ENCODE results near the gene FBXO41.

FBXO41 gene, protein sequence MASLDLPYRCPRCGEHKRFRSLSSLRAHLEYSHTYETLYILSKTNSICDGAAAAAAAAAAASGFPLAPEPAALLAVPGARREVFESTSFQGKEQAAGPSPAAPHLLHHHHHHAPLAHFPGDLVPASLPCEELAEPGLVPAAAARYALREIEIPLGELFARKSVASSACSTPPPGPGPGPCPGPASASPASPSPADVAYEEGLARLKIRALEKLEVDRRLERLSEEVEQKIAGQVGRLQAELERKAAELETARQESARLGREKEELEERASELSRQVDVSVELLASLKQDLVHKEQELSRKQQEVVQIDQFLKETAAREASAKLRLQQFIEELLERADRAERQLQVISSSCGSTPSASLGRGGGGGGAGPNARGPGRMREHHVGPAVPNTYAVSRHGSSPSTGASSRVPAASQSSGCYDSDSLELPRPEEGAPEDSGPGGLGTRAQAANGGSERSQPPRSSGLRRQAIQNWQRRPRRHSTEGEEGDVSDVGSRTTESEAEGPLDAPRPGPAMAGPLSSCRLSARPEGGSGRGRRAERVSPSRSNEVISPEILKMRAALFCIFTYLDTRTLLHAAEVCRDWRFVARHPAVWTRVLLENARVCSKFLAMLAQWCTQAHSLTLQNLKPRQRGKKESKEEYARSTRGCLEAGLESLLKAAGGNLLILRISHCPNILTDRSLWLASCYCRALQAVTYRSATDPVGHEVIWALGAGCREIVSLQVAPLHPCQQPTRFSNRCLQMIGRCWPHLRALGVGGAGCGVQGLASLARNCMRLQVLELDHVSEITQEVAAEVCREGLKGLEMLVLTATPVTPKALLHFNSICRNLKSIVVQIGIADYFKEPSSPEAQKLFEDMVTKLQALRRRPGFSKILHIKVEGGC

DNA sequence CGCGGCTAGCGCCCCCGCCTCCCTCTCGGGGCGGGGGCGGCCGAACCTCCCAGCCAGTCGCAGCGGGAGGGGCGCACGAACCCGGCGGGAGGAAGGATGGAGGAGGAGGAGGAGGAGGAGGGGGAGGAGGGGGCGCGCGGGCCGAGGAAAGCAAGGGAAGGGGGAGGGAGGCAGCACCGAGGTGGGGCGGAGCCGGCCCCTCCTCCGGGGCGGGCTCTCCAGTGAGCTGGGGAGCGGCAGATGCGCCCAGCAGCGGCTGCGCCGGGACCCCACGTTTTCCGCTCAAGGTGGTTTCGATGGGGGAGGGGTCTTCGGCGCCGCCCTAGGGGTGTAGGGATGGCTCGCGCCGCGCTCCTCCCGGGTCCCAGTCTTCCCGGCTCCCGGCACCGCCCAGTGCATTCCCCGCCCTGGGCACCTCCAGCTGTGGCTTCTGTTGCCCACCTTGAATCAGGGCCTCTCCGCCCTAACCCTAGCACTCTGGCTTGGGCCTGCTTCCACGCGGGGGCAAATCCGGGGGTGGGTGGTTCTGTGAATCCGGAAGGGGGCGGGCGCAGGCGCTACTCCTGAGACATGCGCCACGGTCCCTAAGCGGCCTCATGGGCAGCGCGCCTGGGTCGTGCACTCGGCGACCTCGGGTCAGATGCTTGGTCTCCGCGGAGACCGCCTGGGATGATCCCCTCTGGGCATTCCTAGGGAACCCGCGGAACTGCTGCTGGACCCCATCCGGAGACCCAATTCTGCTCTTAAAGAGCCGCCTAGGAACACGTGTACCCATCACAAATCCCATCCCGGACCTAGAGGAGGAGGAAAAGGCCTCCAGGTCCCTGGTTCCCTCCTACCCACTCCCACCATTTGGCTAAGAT, at the start of gene FBXO41:
Gene FBXO41 (minus strand): TSS at position 183 of the 863 bp plus-strand sequence. CDS start 14,848 bp downstream, outside the sequence.
- DNase-seq = peak; percentile 41

DNA sequence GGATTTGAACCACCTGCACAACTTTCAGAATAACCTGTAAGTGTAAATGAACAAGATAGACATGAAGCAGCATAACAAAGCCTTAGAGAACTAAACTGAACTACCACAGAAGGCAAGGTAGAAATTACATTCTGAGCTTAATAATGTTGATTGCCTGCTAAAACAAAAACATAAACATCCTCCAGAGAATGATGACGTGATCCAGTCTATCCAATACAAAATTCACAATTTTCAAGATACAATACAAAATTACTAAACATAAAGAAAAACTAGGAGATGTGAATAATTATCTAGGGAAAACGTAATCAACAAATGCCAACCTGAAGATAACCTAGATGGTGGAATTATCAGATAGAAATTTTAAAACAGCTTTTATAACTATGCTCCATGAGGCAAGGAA, 49.8 kb upstream of the FBXO41 start:
- DNase-seq = no peak

DNA sequence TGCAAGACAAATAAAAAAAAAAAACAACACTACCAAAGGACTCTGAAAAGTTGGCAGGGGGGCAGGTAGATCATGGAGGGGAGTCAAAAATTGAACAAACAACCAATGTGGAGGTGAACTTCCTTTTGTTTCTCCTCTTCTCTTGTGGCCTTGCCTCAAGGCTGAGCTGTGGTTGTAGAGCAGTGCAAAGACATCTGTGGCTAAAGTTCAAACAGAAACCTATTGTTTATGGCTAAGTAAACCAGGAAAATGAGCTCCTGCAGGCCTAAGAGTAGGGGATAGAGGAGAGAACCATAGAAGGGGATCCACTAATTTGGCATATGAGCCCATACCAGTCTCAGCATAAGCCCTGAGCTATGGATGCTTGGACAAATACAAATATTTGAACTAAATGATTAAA, 49.3 kb upstream of the FBXO41 start:
- DNase-seq = peak; percentile 43

DNA sequence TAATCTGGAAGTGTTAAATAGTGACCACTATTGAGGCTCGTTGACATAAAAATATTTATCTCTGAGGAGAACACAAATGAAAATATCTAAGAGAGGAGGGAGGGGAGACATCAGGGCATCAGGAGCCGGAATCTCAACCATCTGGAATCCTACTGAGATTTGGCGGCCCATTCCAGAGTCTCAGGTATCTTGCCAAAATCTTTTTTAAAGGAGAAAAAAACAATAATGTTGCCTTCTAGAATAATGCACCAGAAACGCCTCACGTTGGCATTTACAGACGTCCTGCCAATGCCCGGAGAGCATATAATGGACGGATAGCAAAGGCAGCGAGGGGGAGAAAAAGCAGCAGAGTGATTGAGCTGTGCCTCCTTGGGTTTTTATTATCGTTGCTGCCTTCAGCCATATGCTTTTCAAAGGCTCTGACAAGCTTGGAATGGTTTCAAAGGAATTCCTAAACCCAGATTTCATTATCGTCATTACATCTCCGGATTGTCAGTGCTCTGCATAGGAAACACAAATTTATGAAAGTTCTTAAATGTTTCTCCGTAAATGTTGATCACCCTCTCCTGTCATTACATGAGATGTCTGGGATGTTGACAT, 39.9 kb upstream of the FBXO41 start:
- DNase-seq = no peak

DNA sequence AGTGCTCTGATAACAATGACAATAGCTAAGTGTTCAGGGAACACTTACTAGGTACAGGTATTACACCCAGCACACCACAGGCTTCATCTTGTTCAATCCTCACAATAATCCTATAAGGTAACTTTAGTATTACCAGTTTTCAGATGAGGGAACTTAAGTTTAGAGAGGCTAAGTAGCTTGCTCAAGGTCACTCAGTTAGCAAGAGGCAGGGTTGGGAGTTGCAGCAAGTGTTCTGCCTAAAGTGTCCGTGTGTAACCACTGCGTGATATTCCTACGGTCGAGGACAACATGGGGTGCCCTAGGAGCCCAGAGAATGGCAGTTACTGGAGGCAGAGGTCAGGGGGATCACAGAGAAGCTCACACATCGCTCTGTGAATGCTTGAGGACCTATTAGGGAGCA, 39.3 kb upstream of the FBXO41 start:
- no peak for DNase-seq

DNA sequence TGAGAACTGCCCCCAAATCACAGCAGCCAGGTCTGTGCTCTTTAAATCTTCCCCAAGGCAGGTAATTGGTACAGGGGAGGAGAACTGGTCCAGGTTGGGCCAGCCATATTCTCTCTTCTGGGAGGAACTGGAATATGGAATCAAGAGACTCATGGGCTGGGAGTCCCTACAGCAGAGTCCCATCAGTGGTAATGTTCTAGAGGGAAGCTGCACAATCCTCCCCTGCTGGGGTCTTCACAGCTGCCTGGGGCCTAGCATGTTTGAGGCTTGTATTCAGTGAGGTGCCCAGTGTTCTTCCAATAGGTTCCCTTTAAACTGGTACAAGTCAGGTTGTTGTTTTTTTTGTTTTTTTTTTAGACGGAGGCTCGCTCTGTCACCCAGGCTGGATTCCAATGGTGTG, 30.2 kb upstream of the FBXO41 start:
- DNase-seq = no peak

DNA sequence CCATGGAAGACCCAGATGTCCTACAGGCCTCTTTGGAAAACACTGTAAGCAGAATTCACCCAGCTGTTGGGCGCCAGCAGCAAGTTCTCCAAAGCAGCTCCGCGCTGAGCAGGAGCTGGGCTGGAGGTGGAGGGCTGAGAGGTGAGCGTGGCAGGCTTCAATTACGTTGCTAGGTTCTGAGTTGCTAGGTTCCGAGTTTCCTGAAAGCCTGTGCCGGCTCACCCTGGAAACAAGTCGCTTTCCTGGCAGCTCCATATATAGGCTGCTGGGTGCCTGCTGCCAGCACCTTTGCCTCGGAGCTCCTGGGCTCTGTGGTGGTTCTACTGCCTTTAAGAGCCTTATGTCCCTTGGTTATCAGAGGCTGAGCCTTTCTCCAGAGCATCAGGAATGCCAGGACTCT, 23.4 kb upstream of the FBXO41 start:
- peak; percentile 64 for DNase-seq

DNA sequence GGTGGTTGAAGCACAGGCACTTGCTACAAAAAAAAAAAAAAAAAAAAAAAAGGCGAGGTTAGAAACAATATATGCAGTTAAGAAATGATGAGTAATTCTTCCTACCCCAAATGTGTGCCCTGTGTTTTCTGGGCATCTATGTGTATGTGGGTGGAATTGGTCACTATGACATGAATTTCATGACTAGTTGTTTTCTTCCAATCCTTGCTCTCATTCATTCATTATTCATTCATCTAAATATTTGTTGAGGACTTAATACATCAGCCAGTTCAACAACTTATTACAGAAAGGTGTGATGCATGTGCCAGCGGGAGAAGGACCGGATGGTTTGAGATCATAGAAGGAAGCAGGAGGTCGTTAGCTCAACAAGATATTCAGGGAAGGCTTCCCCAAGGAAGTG, 17.4 kb upstream of the FBXO41 start:
- no peak for DNase-seq

DNA sequence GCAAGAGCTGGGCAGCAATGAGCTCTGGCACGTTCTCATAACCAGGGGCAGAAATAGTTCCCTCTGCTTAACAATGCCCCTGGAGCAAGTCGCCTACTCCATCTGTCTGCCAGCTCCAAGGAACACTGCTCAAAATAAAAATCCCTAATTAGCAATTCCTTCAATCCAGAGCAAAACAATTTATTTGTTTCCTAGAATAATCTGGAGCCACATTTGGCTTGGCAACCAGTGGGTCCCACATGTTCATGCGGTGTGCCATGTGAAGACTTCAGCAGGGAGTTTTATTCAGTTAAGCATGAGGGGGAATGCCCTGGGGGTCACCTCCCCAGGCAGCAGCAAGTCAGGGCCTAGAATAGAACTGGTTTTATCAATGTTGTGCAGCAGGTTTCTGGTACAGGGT, 16.6 kb upstream of the FBXO41 start:
- DNase-seq = no peak

DNA sequence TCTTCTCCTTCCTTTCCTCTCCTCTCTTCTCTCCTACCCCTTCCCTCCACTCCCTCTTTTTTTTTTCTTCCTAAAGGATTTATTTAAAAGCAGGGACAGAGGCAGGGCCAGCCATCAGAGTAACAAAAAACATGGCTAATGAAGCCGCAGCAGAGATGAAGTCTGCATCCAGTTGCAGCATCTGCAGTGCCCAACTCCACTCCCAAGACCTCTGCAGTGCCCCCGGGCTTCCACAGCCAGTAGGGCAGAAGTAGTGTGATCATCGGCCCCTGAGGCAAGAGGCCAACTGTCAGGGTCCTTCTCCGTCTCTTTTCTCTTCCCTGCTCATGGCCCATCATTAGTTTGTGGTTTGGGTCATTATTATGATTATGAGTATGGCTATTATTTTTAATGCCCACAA, 13.3 kb upstream of the FBXO41 start:
- no peak for DNase-seq

DNA sequence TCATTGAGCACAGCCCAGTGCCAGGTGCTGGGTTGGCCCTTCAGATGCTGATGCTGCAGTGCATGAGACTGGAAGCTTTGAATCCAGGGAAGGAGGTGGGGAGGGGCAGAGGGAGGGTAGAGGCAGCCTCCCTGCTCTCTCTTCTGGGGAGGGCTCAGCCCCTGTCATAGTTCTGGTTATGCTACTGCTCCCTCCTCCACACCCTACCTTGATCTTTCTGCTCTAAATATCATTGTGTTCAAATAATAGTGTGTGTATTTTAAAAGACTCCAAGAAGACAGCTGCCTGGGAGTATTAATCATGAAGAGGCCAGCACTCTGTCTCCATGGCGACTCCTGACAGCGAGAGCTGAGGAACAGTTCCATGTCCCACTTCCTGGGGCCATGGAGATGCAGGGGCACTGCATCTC, 12.9 kb upstream of the FBXO41 start:
- peak; percentile 54 for DNase-seq

DNA sequence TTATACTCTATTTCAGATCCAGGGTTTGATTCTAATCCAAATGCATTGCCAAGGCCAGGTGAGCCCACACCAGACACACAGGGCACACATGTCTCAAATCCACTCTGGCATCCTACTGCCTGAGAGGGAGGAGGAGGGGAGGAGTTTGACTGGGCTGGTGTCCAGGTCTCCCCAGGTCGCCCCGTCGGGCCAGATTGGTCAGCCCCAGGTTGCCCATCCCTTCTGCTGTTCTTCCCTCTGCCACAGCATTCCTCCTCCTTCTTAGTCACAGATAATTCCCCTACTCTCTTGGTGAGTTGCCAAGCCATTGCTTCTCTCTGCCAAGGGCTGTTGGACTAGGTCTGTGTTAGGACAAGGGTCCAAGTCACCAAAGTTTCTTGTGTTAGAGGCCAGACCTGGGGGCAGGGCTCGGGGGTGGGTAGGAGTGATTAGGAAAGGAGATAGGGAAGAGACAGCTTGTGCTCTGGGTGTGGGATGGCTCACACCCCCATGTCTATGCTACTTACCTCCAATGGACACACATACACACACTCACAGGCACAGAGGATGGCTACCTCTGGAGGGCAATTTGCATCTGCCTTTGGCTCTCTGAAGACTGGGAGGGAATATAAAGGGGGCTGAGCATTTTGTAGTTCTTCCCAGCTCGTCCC, 11.6 kb upstream of the FBXO41 start:
- no peak for DNase-seq

DNA sequence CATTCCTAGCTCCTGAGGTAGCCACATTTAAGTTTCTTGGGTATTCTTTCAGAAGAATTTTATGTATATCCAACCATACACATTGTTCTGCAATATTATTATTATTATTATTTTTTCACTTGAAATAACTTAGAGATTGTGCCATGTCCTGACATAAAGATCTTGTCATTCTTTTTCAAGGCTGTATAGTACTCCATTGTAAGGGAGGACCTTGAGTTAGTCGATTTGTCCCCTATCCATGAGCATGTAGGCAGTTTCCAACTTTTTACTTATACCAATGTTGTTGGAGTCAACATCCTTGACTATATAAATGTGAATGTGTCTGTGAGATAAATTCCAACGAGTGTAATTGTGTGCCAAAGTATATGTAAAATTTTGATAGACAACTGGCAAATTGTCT, 10.0 kb upstream of the FBXO41 start:
- DNase-seq = no peak

DNA sequence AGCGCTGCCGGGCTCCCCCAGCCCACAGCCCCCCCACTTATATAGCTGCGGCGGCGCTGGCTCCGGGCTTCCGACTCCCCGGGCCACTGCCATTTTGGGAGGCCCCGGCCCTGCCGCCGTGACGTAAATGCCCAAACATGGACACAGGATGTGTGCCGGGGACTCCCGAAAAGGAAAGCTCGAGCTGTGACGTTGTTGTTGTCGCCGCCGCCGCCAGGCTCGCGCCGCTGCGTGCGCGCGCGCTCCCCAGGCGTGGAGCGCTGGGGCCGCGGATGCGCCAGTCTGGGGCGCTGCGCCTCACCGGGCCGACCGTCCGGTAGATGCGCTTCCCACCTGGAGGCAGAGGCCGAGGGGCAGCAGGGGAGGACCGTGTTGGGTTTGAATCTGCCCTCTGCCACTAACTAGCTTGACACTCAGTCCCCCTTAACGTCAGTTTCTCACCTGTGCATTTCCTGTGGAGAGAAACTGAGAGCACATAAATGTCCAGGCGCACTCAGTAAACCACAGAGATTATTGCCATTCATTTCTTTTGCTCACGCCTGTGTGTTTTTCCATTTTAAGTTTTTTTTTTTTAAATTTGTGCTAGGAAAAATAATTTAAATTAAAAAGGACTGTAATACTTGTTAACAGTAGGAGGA, 9.4 kb upstream of the FBXO41 start, which contains the start of gene EGR4:
Gene EGR4 (minus strand): TSS at position 15 of the 638 bp plus-strand sequence. CDS start 231 bp downstream, outside the sequence.
- peak; percentile 85 for DNase-seq

DNA sequence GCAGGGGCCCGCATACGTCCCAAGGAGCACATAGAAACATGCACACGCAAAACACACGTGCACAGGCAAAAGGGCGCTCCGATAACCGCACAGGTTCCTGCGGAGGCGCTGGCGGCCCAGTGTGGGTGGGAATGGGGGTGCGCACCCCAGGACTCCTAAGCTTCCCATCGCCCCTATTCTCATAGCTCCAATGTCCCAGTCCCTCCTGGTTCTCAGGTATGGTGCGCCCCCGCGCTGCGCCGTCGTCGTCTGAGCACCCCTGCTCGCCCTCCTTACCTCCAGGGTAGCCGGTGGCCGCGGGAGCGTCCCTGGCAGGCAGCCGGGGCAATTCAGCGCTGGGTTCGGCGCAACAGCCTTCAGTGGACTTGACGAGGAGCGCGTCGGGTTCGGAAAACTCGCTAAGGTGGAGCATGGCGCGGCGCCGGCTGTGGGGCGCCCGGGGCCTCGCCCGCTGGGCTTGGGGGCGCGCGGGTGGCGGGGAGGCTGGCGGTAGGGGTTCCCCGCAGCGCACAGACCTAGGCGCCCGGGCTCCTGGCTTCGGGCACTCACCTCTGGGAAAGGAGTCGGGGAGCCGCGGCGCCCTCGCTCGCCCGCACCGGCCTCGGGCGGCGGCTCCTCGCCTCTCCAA, 8.7 kb upstream of the FBXO41 start:
- DNase-seq = no peak

DNA sequence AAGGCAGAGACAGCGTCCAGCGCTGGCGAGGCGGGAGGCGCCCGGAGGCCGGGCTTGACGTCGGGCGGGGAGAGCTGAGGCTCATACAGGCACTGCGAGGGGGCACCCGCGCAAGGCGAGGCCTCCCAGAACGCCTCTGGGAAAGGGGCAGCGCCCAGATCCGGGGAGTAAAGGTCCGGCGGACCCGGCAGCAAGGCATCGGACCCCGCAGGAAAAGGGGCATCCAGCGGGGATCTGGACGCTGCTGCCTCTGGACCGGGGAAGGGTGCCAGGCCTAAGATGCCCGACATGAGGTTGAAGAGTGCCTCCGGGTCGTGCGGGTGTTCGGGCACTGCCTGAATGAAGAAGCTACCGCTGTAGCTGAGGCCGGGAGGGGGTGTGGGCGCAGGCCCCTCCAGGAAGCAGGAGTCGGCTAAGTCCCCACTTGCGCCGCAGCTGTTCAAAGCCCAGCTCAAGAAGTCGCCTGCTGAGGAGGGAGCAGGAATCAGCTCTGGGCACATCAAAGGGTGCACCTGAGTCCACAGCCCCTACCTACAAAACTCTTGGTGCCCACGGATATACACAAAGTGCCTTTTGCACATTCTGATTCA, 8.1 kb upstream of the FBXO41 start:
- DNase-seq = no peak

DNA sequence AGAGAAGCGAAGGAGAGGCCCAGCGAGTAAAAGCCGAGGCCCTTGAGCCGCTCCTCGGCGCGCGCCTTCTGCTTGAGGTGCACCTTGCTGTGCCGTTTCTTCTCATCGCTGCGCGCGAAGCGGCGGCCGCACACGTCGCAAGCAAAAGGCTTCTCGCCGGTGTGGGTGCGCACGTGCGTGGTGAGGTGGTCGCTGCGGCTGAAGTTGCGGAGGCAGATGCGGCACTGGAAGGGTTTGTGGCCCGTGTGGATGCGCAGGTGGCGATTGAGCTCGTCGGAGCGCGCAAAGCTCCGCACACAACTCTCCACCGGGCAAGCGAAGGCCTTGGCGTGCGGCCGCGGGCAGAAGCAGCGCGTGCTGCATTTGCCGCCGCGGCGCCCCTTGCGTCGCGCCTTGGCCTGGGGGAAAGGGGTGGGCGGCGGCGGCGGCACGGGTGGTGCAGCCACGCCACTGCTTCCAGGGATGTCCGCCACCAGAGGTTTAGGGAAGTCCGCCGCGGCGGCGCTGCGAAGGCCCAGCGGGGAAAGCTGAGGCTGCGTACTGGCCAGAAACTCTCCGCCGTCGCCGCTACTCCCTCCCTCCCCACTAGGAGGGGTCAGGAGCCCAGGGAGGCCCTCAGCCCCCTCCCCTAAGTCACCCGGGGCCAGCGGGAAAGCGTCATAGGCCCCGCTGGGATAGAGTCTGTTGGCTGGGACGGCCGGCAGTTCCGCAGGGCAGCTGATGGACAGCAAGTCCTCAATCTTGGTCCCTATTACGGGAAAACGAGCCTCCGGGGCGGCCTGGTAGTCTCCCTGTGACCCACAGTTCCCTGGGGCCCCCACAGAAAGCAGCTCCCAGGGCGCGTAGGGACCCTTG, 7.4 kb upstream of the FBXO41 start:
- DNase-seq = peak; percentile 48

DNA sequence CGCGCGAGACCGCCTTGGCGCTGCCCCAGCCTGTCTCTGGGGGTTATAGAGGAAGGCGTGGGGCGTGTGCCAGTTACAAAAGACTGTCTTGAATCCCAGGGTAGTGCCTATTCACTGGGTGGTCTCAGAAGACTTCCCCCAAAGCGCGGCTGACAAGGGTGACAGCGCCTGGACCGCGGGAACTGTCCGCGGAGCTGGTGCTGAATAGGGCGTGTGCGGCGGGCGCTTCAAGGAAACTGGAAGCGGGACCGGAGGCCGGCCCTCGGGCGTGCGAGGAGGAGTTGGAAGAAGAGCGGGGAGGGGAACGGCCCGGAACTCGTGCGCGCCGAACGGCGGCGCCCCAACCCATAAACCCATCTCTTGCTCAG, 6.8 kb upstream of the FBXO41 start:
- no peak for DNase-seq

DNA sequence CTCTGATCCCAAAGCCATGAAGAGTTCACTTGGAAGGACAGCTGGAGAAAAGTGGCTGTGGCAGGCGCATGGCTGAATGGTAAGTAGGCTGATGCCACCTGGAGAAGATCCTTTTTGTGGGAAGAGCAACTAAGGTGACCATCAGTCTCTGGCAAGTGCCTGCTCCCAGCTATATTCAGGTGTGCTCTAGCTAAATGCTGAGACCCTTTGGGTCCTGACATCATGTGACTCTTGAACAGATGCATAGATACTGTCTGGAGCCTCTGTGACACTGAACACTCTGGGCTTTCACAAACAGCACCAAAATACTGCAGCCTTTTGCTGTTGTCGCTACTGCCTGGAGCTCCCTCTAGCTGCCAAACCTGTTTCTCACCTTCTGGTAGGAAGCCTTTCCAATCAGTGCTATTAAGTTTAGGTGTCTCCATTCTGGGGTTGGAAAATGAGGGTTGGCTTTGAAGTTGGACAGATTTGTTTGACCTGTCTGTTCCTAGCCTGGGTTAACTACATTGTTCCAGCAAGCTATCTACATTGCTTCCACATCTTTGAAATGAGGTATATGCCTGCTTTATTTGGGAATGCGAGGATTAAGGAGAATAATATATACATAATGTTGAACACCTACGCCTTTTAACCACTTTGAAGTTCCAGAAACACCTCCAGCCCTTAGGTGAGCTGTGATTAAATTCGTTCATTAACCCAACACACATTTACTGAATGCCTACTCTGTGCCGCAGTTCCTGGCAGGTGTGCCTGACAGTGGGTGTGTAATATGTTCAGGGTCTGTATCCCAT, 6.0 kb upstream of the FBXO41 start:
- DNase-seq = peak; percentile 62

Data from COR-L47 (cell line).